Measurements from ENCODE around the gene MPRIP. TPM values are rescaled to one million over a fixed set of nuclear protein-coding genes. Genes with fewer than 3 reads are reported as not detected.

Gene MPRIP
- total RNA-seq, 2 donors from 2014 or later = 235 to 252 TPM

- Histone ChIP-seq H3K36me3 (peaks cover 23% of the 10 kb centered on the region), H3K27me3 (replicated peaks; ENCODE audit: insufficient read depth) (no peaks in the 10 kb centered on the region), H3K9me3 (peaks cover under 1% of the 10 kb centered on the region), H3K4me3 (no peak overlapping the region), H3K27ac (no peak overlapping the region), H3K4me1 (ENCODE audit: control insufficient read depth in 1 of 2, low read depth in 2 of 2) (peaks cover 42 to 66% of the 10 kb centered on the region in 2 donors)
- no peak for DNase-seq (ENCODE audit: low spot score)
- no peak for TF ChIP-seq CTCF (IDR thresholded peaks at IDR 0.05)
- no peak for ATAC-seq (ENCODE audit: insufficient number of reproducible peaks, low FRiP score, low read depth)
These were observed 33.0 kb downstream of the MPRIP start for GRCh38 chr17:17075125-17075781.

- ATAC-seq (ENCODE audit: insufficient number of reproducible peaks, low FRiP score, low read depth) (no peak), DNase-seq (ENCODE audit: low spot score) (no peak)
- no peak overlapping the region for H3K27ac ChIP-seq
- no peaks in the 10 kb centered on the region for H3K9me3 ChIP-seq
- no peak for TF ChIP-seq CTCF (IDR thresholded peaks at IDR 0.05)
- H3K27me3 ChIP-seq (replicated peaks; ENCODE audit: insufficient read depth) = no peaks in the 10 kb centered on the region
- H3K4me3 ChIP-seq = no peak overlapping the region
- H3K4me1 ChIP-seq (ENCODE audit: control insufficient read depth in 1 of 2, low read depth in 2 of 2) = peaks cover 44 to 69% of the 10 kb centered on the region in 2 donors
- H3K36me3 ChIP-seq = peaks cover 23% of the 10 kb centered on the region
These were observed 33.8 kb downstream of the MPRIP start for GRCh38 chr17:17076066-17076465.

- ATAC-seq (ENCODE audit: insufficient number of reproducible peaks, low FRiP score, low read depth) = no peak
- no peaks in the 10 kb centered on the region for H3K9me3 ChIP-seq
- TF ChIP-seq CTCF (IDR thresholded peaks at IDR 0.05) = no peak
- H3K27me3 ChIP-seq (replicated peaks; ENCODE audit: insufficient read depth) = no peaks in the 10 kb centered on the region
- H3K36me3 ChIP-seq = peaks cover 21% of the 10 kb centered on the region
- DNase-seq (ENCODE audit: low spot score) = no peak
- no peak overlapping the region for H3K4me3 ChIP-seq
- H3K27ac ChIP-seq = no peak overlapping the region
- H3K4me1 ChIP-seq (ENCODE audit: control insufficient read depth in 1 of 2, low read depth in 2 of 2) = peaks cover 39 to 69% of the 10 kb centered on the region in 2 donors
These were observed 34.8 kb downstream of the MPRIP start for GRCh38 chr17:17077101-17077500.

- Histone ChIP-seq H3K4me3 (no peak overlapping the region), H3K36me3 (peaks cover 21% of the 10 kb centered on the region), H3K9me3 (no peaks in the 10 kb centered on the region), H3K27me3 (replicated peaks; ENCODE audit: insufficient read depth) (no peaks in the 10 kb centered on the region), H3K27ac (no peak overlapping the region), H3K4me1 (ENCODE audit: control insufficient read depth in 1 of 2, low read depth in 2 of 2) (peaks cover 37 to 59% of the 10 kb centered on the region in 2 donors)
- DNase-seq (ENCODE audit: low spot score) = no peak
- TF ChIP-seq CTCF (IDR thresholded peaks at IDR 0.05) = no peak
- ATAC-seq (ENCODE audit: insufficient number of reproducible peaks, low FRiP score, low read depth) = no peak
These were observed 35.8 kb downstream of the MPRIP start for GRCh38 chr17:17077861-17078732.

GRCh38 chr17:17078832-17079231, 36.6 kb downstream of the MPRIP start:
- Histone ChIP-seq H3K9me3 (no peaks in the 10 kb centered on the region), H3K27me3 (replicated peaks; ENCODE audit: insufficient read depth) (no peaks in the 10 kb centered on the region), H3K4me1 (ENCODE audit: control insufficient read depth in 1 of 2, low read depth in 2 of 2) (peaks cover 32 to 52% of the 10 kb centered on the region in 2 donors), H3K36me3 (peaks cover 20% of the 10 kb centered on the region), H3K27ac (no peak overlapping the region), H3K4me3 (no peak overlapping the region)
- DNase-seq (ENCODE audit: low spot score) = no peak
- TF ChIP-seq CTCF (IDR thresholded peaks at IDR 0.05) = no peak
- ATAC-seq (ENCODE audit: insufficient number of reproducible peaks, low FRiP score, low read depth) = no peak
